ENCODE results near the gene DNAJB11. TPM values are rescaled to one million over a fixed set of nuclear protein-coding genes. Genes with fewer than 3 reads are reported as not detected.

Gene DNAJB11
- total RNA-seq, 4 donors from 2014 or later = 30.3 to 35.9 (median 30.9) TPM

- TF ChIP-seq POLR2A (IDR thresholded peaks at IDR 0.05) (no peak), EP300 (IDR thresholded peaks at IDR 0.05) (no peak), CTCF (IDR thresholded peaks at IDR 0.05) (no peak), POLR2AphosphoS5 (IDR thresholded peaks at IDR 0.05) (no peak)
- no peaks in the 10 kb centered on the region for H3K27me3 ChIP-seq
These were observed 29.7 kb upstream of the DNAJB11 start for GRCh38 chr3:186540835-186541226.

GRCh38 chr3:186544281-186544680 lies 26.2 kb upstream of the DNAJB11 start, which contains the start of gene CRYGS:
Gene CRYGS, minus strand, starts transcription at chr3:186544380. Its CDS starts 54 bp downstream, at chr3:186544326.
- DNase-seq (ENCODE audit: low spot score in 2 of 2) = no peak
- 74% methylated on average over 2 of the region's 2 CpGs for WGBS

More at GRCh38 chr3:186540835-186541226, 29.7 kb upstream of the DNAJB11 start:
- 40% methylated on average over 2 of the region's 2 CpGs for WGBS
- peaks cover 9% of the 10 kb centered on the region for H3K36me3 ChIP-seq
- no peak for DNase-seq (ENCODE audit: low spot score in 2 of 2)
- H3K27ac ChIP-seq = no peak overlapping the region
- no peak overlapping the region for H3K4me3 ChIP-seq
- H3K9me3 ChIP-seq = no peaks in the 10 kb centered on the region
- peaks cover 7% of the 10 kb centered on the region for H3K4me1 ChIP-seq

GRCh38 chr3:186549497-186549896 lies 21.0 kb upstream of the DNAJB11 start:
- TF ChIP-seq EP300 (IDR thresholded peaks at IDR 0.05) (no peak), CTCF (IDR thresholded peaks at IDR 0.05) (no peak)
- no peaks in the 10 kb centered on the region for H3K4me1 ChIP-seq
- no peaks in the 10 kb centered on the region for H3K27me3 ChIP-seq
- no peak overlapping the region for H3K27ac ChIP-seq
- H3K9me3 ChIP-seq = no peaks in the 10 kb centered on the region
- H3K4me3 ChIP-seq = no peak overlapping the region
- WGBS = 94% methylated on average over 3 of the region's 3 CpGs
- no peak for DNase-seq (ENCODE audit: low spot score in 2 of 2)
- H3K36me3 ChIP-seq = peaks cover 65% of the 10 kb centered on the region

More at GRCh38 chr3:186544281-186544680, 26.2 kb upstream of the DNAJB11 start, which contains the start of gene CRYGS:
- no peak within 1 kb of the TSS for H3K27ac ChIP-seq
- no peak within 1 kb of the TSS for H3K4me3 ChIP-seq
- no peak for TF ChIP-seq CTCF (IDR thresholded peaks at IDR 0.05)
- no peak for TF ChIP-seq POLR2AphosphoS5 (IDR thresholded peaks at IDR 0.05)
- no peak for TF ChIP-seq POLR2A (IDR thresholded peaks at IDR 0.05)
- no peak for TF ChIP-seq EP300 (IDR thresholded peaks at IDR 0.05)
- H3K4me1 ChIP-seq = peaks cover 7% of the 10 kb centered on the region
- H3K9me3 ChIP-seq = no peaks in the 10 kb centered on the region
- H3K27me3 ChIP-seq = no peaks in the 10 kb centered on the region
- peaks cover 25% of the 10 kb centered on the region for H3K36me3 ChIP-seq

GRCh38 chr3:186551387-186551786 lies 19.1 kb upstream of the DNAJB11 start:
- Histone ChIP-seq H3K27me3 (no peaks in the 10 kb centered on the region), H3K4me3 (no peak overlapping the region), H3K27ac (no peak overlapping the region), H3K9me3 (no peaks in the 10 kb centered on the region), H3K4me1 (no peaks in the 10 kb centered on the region), H3K36me3 (peaks cover 80% of the 10 kb centered on the region)
- TF ChIP-seq POLR2A (IDR thresholded peaks at IDR 0.05) (no peak), POLR2AphosphoS5 (IDR thresholded peaks at IDR 0.05) (no peak)
- no peak for DNase-seq (ENCODE audit: low spot score in 2 of 2)
- 92% methylated on average over 6 of the region's 6 CpGs for WGBS

GRCh38 chr3:186552408-186553031 lies 18.0 kb upstream of the DNAJB11 start:
- H3K27ac ChIP-seq = no peak overlapping the region
- no peaks in the 10 kb centered on the region for H3K4me1 ChIP-seq
- H3K36me3 ChIP-seq = peaks cover 82% of the 10 kb centered on the region
- 80% methylated on average over 5 of the region's 5 CpGs for WGBS
- no peaks in the 10 kb centered on the region for H3K9me3 ChIP-seq
- no peak overlapping the region for H3K4me3 ChIP-seq
- no peak for DNase-seq (ENCODE audit: low spot score in 2 of 2)
- H3K27me3 ChIP-seq = no peaks in the 10 kb centered on the region
- TF ChIP-seq EP300 (IDR thresholded peaks at IDR 0.05) (no peak), POLR2A (IDR thresholded peaks at IDR 0.05) (no peak), CTCF (IDR thresholded peaks at IDR 0.05) (no peak), POLR2AphosphoS5 (IDR thresholded peaks at IDR 0.05) (no peak)
